ENCODE results near the gene PIK3CA.

GRCh38 chr3:179236669-179237301 lies 88.6 kb downstream of the PIK3CA start:
- TF ChIP-seq CTCF (IDR thresholded peaks at IDR 0.05) (no peak), EZH2 (IDR thresholded peaks at IDR 0.05) (no peak)
